GM21423 (cell line): ENCODE data around the gene CRHBP.
"Not testable (repeated sequence)": the region's sequence is repeated elsewhere in the genome, so short reads cannot be mapped to it uniquely, and the experiment has no call there.

Experiments
- ATAC-seq: cut with Tn5 transposase; IDR thresholded peaks from one replicate; pipeline ENCODE4 v1.9.1; 2021; ENCODE audit warnings: mild to moderate bottlenecking, moderate library complexity; ENCODE audit not compliant: unreplicated experiment

The CRHBP gene

DNA sequence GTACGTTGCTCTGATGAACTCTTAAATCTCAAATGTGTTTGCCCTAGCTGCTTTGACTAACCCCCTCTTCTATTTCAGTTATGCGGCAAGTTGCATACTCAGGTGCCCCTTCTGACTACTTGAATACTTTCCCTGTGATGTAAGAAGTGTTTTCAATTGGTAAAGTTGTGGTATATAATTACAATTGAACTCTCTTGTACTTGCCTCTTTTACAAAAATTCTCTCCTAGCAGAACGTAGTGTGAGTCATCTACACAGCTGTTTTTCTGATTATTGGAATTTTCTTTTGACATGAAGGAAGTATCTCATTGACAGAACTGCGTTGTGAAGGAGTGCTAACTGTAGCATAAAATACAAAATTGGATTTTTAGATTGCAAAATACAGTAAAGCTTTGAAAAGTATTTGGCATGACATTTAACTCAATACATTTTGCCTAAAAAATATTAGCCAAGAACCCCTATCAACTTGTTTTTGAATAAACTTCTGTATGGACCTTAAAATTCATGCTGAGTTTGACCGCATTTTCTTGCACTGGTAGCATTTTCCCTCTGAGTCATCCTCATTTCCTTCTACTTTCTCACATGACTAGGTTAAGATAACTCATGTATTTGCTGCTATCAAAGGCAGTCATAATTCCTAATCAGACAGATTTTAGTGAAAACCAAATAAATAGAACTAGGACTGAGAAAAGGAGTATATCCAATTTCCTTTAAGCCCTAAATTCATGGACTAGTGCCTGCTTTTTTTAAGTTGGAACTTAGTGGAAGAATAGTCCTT lies 6.3 kb downstream of the CRHBP start:
- no peak for ATAC-seq

DNA sequence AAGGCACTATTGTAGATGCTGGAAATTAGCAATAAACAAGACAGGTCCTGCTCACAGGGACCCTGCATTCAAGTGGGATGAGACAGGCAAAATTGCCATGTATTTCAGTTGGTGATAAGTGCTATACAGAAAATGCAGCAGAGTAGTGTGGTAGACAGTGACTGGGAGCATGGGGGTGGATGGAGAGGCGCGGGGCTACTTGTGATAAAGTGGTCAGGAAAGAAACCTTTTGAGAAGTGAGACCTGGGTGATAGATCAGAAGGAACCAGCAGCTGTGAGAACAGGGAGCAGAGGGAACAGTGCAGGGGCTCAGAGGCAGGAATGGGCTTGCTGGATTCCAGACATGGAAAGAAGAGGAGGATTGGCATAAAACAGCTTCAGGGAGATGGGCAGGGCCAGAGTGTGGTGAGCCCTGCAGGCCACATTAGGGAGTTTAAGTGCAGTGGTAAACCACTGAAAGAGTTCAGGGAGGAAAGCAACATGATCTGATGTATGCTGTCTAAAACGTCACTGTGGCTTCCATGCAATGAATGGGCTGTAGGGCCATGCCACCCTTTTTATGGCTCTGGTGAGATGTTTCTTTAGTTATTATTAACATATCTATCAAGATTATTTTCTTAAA lies 7.3 kb downstream of the CRHBP start:
- peak; percentile 69 for ATAC-seq

GRCh38 chr5:76964060-76964459 lies 11.2 kb downstream of the CRHBP start:
- no peak for ATAC-seq

DNA sequence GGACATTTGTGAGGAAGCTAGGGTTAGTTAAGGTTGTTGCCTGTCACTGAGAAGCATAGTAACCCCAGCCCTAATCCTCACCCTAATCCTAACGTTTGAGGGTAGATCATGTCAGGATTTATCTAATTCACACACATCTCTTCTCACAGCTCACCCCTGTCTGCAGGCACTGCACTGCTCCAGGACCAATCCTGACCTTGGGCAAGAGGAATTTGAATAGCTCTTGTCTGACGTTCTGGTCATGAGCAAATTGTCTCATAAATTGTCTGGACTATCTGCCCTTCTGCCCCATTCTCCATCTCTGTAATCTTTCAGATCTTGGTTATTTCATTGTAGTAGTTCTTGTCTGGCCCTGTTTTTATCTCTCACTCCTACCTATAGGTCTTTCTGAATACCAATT lies 18.7 kb downstream of the CRHBP start:
- ATAC-seq: no peak

GRCh38 chr5:76972689-76973088 lies 19.8 kb downstream of the CRHBP start:
- ATAC-seq: no peak

GRCh38 chr5:76974785-76975184 lies 21.9 kb downstream of the CRHBP start:
- no peak for ATAC-seq

- ATAC-seq: no peak
Observed at GRCh38 chr5:76978869-76979268, 26.0 kb downstream of the CRHBP start.

GRCh38 chr5:76980518-76981144 lies 27.8 kb downstream of the CRHBP start:
- ATAC-seq: no peak

DNA sequence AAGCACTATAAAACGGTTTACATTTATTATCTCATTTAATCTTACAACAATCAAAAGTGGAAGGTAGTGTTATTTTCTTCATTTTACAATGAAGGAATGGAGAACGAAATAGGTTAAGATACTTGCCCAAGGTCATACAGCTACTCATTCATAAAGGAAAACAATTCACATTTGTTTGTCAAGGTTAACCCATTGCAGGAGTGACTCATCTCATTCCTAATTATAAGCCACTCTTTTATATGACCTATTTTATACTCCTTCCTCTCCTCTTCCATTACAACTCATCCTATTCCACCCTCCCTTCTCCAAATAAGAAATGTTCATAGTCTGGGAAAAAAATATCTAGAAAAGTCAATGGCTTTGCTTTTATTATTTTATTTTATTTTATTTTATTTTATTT lies 29.6 kb downstream of the CRHBP start:
- ATAC-seq: no peak

DNA sequence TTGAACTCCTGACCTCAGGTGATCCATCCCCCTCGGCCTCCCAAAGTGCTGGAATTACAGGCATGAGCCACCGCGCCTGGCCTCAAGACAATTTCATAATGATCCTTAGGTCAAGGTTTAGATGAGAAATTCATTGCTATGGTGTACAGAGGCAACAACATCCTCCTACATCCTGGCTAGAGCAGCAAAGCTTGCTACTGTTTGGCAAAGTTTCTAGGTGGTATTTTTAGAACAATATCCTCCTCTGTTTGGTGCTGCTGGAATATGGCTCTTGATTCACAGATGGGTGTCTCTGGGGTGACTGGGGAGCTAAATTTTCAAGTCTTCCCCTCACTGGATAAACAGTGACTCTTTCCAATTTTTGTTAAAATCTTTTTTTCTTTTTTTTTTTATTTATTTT lies 30.6 kb downstream of the CRHBP start:
- no peak for ATAC-seq

GRCh38 chr5:76986825-76987526 lies 34.1 kb downstream of the CRHBP start:
- ATAC-seq: no peak

DNA sequence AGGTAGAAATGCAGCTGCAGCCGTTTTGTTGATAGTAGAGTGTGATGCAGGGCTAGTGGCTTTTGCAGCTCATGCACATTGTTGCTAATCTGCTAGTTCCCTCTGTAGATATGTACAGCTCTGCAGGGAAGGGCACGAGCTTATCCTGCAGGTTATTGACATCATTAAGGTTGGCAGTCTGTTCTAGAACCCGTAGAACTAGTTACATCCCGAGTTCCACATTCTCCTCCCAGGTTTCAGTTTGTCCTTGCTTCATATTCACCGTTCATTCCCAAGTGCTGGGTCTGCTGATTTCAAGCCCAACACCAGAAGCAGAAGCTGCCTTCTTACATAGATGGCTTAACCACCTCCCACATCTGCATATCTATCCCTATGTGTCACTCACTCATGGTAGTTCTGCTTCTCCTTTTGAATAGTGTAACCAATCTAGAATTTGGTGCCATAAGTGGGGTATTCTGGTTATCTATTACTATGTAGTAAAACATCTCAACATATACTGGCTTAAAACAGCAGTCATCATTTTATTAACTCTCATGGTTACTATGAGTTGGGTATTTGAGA lies 38.1 kb downstream of the CRHBP start:
- no peak for ATAC-seq

DNA sequence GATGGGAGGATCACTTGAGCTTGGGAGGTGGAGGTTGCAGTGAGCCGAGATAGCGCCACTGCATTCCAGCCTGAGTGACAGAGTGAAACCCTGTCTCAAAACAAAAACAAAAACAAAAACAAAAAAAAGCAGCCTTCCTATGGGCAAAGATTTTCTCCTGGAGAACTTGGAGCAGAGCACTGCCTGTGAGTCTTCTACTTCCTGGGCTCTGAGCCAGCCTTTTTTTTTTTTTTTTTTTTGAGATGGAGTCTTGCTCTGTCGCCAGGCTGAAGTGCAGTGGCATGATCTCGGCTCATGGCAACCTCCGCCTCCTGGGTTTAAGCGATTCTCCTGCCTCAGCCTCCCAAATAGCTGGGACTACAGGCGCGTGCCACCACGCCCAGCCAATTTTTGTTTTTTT lies 40.6 kb downstream of the CRHBP start:
- not testable (repeated sequence) for ATAC-seq

- ATAC-seq: no peak
Observed at GRCh38 chr5:76994337-76994736, 41.5 kb downstream of the CRHBP start.

- ATAC-seq: not testable (repeated sequence)
Observed at GRCh38 chr5:76998251-76998650, 45.4 kb downstream of the CRHBP start.

GRCh38 chr5:76999451-76999850 lies 46.6 kb downstream of the CRHBP start:
- ATAC-seq: no peak

GRCh38 chr5:77003246-77003645 lies 50.4 kb downstream of the CRHBP start:
- ATAC-seq: no peak

GRCh38 chr5:77006124-77006523 lies 53.3 kb downstream of the CRHBP start:
- ATAC-seq: no peak

- ATAC-seq: no peak
Observed at GRCh38 chr5:77008413-77008812, 55.6 kb downstream of the CRHBP start.

DNA sequence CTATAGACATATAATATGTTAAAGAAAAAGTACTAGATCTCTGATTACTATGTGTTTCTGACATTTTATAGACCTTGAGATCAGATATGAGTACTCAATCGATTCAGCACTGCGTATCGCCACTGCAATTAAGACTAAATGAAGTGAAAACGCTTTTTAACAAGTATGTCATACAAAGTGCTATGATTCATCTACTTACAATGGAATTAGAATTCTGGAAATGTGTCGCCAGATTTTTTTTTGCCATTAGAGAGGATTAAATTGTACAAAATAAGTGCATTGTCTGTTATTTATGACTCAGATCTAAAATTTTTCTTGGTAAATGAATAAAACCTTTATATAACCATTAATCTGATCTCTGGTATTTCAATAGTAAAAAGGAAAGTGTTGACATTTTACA lies 57.4 kb downstream of the CRHBP start:
- ATAC-seq: no peak

GRCh38 chr5:77011498-77011897 lies 58.7 kb downstream of the CRHBP start:
- ATAC-seq: no peak
